Thoracic aorta (tissue), 2 donors: ENCODE results near the gene NRTN. TPM values are rescaled to one million over a fixed set of nuclear protein-coding genes. Genes with fewer than 3 reads are reported as not detected.

Experiments
- ATAC-seq: fragments of 150-250 bp; one replicate; pipeline ENCODE4 v1.8.0; 2017; ENCODE audit warnings: low read depth; ENCODE audit not compliant: insufficient number of reproducible peaks, low FRiP score
- DNase-seq: peaks from one replicate; pipeline ENCODE4 v3.0.0-alpha.2; 2020; ENCODE audit warnings: low spot score
- H3K27ac ChIP-seq, 2 donors: fragments of 200-600 bp; sonication (generic); 1 replicate in 1 of 2; 2 replicates in 1 of 2; pipeline ENCODE4 v1.5.1; 2016; ENCODE audit warnings: mild to moderate bottlenecking in 2 of 2, moderate library complexity in 2 of 2
- H3K27me3 ChIP-seq: fragments of 200-600 bp; sonication (generic); replicated peaks from 2 replicates; pipeline ENCODE4 v1.6.0; 2016; ENCODE audit warnings: mild to moderate bottlenecking; ENCODE audit not compliant: insufficient read depth
- H3K36me3 ChIP-seq: fragments of 200-600 bp; sonication (generic); one replicate; pipeline ENCODE4 v1.5.1; 2016
- H3K4me1 ChIP-seq, 2 donors: fragments of 200-600 bp; sonication (generic); 1 replicate in 1 of 2; 2 replicates in 1 of 2; pipeline versions ENCODE4 v1.5.1 to v1.6.0; 2016; ENCODE audit warnings: low read depth in 2 of 2, mild to moderate bottlenecking in 1 of 2; ENCODE audit not compliant: control insufficient read depth in 1 of 2
- H3K4me3 ChIP-seq: fragments of 200-600 bp; sonication (generic); 2 replicates; pipeline ENCODE4 v1.5.1; 2016; ENCODE audit warnings: mild to moderate bottlenecking
- H3K9me3 ChIP-seq: fragments of 200-600 bp; sonication (generic); 2 replicates; pipeline ENCODE4 v1.5.1; 2016
- CTCF ChIP-seq: fragments of 200-600 bp; sonication (generic); IDR thresholded peaks from one replicate; pipeline ENCODE4 v1.5.1; 2019; ENCODE audit warnings: antibody characterized with exemption
- total RNA-seq, 2 donors: library from RNA; depleted of rRNA; stranded (reverse); fragments of >200 nt; gene quantifications; one replicate each; pipeline versions ENCODE4 v1.1.0 to v1.2.3, GENCODE V29; 2016

The NRTN gene
- total RNA-seq, 2 donors from 2014 or later, result not detected

DNA sequence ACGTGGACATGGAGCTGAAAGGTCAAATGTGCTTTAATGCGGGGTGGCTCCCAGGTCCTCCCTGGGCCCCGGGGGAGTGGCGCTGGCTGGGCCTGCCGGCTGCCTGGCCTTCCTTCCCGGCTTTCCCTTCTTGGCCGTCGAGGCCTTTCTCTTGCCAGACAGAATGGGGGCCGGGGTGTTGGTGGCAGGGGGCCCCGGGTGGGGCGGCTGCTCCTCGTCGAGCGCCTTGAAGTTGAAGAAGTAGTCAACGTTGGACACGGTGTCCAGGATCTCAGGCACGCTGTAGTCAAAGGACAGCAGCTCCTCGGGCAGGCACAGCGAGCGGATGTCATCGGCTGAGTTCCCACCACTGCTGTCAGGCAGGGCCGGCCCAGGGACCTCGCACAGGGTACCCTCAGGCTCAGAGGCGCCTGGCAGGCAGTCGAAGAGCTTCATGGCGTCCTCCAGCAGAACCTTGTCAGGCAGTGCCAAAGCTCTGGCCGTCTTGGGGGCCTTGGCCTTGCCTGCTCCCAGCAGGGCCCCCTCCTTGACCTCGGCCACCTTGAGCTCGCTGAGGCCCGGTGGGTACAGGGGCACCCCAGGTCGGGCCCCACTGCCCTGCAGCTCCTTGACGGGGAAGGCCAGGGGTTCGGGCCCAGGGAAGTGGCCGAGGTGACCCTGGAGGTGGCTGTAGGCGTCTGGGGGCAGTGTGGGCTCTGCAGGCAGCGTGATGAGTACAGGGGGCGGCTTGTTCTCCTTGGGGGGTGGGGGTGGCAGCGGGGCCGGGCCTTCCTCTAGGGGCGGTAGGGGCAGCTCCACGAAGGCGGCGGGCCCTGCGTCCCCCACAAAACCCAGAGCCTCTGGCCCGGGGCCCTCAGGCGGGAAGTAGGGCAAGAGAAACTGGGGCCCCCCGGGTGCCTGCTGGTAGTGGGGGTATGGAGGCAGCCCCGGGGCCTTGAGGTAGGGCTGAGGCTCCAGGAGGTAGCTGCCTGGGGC, 21.6 kb upstream of the NRTN start:
- Histone ChIP-seq H3K27ac (no peak overlapping the region), H3K27me3 (no peaks in the 10 kb centered on the region), H3K9me3 (no peaks in the 10 kb centered on the region), H3K4me3 (no peak overlapping the region), H3K36me3 (peaks cover 25% of the 10 kb centered on the region), H3K4me1 (no peaks in the 10 kb centered on the region)
- ATAC-seq, result no peak
- DNase-seq, result no peak
- TF ChIP-seq CTCF, result no peak

DNA sequence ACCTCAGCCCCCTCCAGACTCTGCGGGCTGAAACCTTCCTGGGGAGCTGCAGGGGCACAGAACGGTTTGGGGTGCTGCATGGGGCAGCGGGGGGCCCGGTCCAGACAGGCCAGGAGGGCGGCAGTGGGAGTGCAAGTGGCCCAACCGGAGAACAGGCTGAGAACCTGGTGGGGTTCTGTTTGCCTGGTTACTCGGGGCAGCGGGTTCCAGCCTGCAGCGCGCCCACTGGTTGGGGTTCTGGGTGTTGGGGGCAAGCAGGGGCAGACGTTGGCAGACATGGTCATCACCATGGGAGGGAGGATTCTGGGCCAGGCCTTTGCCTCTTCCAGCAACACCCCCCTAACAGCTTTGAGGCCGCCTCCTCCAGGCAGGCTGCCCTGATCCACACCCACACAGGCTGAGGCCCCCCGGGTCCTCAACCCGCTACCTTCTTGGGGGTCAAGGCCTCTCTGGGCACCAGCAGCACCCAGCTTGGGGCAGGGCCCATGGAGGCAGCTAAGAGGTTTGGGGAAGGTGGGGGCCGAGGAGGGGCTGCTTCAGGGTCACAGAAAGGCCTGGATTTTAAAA, 20.2 kb upstream of the NRTN start, which contains the start of gene PRR22:
PRR22 (minus strand) TSS at position 166 of the 567 bp plus-strand sequence; CDS start at position 80, 86 bp downstream.
- ATAC-seq, result no peak
- Histone ChIP-seq H3K9me3 (no peaks in the 10 kb centered on the region), H3K27ac (no peak within 1 kb of the TSS), H3K4me1 (no peaks in the 10 kb centered on the region), H3K27me3 (no peaks in the 10 kb centered on the region), H3K4me3 (no peak within 1 kb of the TSS), H3K36me3 (peaks cover 35% of the 10 kb centered on the region)
- DNase-seq, result no peak
- no peak for TF ChIP-seq CTCF

DNA sequence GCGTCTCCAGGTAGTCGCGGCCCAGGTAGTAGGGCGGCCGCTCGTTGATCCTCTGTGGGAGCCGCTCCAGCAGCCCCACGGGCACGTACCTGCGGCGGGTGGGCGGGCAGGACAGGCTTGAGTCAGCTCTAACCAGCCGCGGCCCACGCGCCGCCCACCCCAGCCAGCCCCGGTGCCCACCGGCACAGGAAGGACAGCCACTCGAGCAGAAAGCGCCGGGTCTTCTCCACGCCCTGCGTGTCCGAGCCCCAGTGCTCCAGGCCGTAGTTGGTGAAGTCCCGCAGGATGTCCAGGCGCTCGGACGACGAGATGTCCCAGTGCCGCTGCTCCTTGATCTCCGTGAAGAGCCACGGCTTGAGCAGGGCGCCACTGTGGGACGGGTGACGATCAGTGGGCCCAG, 19.4 kb upstream of the NRTN start:
- Histone ChIP-seq H3K9me3 (no peaks in the 10 kb centered on the region), H3K27ac (no peak overlapping the region), H3K4me1 (peaks cover 5 to 6% of the 10 kb centered on the region in 2 donors), H3K4me3 (no peak overlapping the region), H3K36me3 (peaks cover 40% of the 10 kb centered on the region), H3K27me3 (no peaks in the 10 kb centered on the region)
- TF ChIP-seq CTCF, result no peak
- ATAC-seq, result no peak
- no peak for DNase-seq

GRCh38 chr19:5786593-5787408, 18.1 kb upstream of the NRTN start:
- Histone ChIP-seq H3K4me1 (peaks cover 5 to 6% of the 10 kb centered on the region in 2 donors), H3K27me3 (no peaks in the 10 kb centered on the region), H3K36me3 (peaks cover 40% of the 10 kb centered on the region), H3K4me3 (no peak overlapping the region), H3K9me3 (no peaks in the 10 kb centered on the region), H3K27ac (no peak overlapping the region)
- DNase-seq (no peak), ATAC-seq (no peak)
- no peak for TF ChIP-seq CTCF
